ENCODE data around the gene AHCY.
"Not testable (repeated sequence)": the region's sequence is repeated elsewhere in the genome, so short reads cannot be mapped to it uniquely, and the experiment has no call there.

Gene AHCY

GRCh38 chr20:34252431-34253086 is 50.6 kb downstream of the AHCY start:
- DNase-seq, result not testable (repeated sequence)

GRCh38 chr20:34251619-34252018 is 51.5 kb downstream of the AHCY start:
- DNase-seq, result no peak

- DNase-seq, result no peak
Observed at GRCh38 chr20:34250005-34250404, 53.1 kb downstream of the AHCY start.

- DNase-seq, result peak; percentile 41
Observed at GRCh38 chr20:34249291-34249690, 53.9 kb downstream of the AHCY start.

GRCh38 chr20:34246126-34246626 is 57.0 kb downstream of the AHCY start:
- no peak for DNase-seq

- no peak for DNase-seq
Observed at GRCh38 chr20:34243377-34243776, 59.8 kb downstream of the AHCY start.

- DNase-seq, result no peak
Observed at GRCh38 chr20:34242879-34243278, 60.3 kb downstream of the AHCY start.

GRCh38 chr20:34242015-34242414 is 61.1 kb downstream of the AHCY start:
- DNase-seq, result not testable (repeated sequence)

- DNase-seq, result no peak
Observed at GRCh38 chr20:34240693-34241615, 62.2 kb downstream of the AHCY start, which contains the start of gene ASIP. Gene ASIP, plus strand, starts transcription at chr20:34241423. Its CDS starts 18,952 bp downstream, at chr20:34260375.

- DNase-seq, result no peak
Observed at GRCh38 chr20:34240121-34240520, 63.0 kb downstream of the AHCY start.

- no peak for DNase-seq
Observed at GRCh38 chr20:34237942-34238341, 65.2 kb downstream of the AHCY start.

- no peak for DNase-seq
Observed at GRCh38 chr20:34235875-34236274, 67.3 kb downstream of the AHCY start.

- DNase-seq, result no peak
Observed at GRCh38 chr20:34233687-34234086, 69.5 kb downstream of the AHCY start.

- DNase-seq, result no peak
Observed at GRCh38 chr20:34232494-34233087, 70.6 kb downstream of the AHCY start.

- no peak for DNase-seq
Observed at GRCh38 chr20:34231634-34232033, 71.5 kb downstream of the AHCY start.

All from hematopoietic multipotent progenitor cell treated with erythropoietin and hydrocortisone succinate and interleukin-3 and kit ligand, for 8 days (in vitro differentiated cells).